ENCODE data around the gene CFAP100.

DNA sequence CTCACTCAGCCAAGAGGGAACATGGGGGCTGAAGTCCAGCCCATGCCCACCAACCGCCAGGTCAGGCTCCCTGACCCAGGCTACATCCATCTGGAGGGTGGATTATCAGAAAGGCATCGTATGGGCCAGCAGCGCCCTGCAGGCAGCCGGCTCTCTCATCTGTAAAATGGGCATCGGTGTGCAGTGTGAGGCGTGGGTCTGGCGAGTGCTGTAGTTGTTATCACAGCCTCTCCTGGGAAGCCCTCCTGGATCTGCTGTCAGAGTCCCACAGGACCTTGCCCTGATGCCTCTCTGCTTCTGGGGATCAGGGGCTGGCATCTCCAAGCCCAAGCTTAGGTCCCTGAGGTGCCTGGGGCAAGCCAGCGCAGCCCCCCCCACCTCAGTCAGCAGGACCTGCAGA lies 27.4 kb downstream of the CFAP100 start:
- TF ChIP-seq, protein P1, sequence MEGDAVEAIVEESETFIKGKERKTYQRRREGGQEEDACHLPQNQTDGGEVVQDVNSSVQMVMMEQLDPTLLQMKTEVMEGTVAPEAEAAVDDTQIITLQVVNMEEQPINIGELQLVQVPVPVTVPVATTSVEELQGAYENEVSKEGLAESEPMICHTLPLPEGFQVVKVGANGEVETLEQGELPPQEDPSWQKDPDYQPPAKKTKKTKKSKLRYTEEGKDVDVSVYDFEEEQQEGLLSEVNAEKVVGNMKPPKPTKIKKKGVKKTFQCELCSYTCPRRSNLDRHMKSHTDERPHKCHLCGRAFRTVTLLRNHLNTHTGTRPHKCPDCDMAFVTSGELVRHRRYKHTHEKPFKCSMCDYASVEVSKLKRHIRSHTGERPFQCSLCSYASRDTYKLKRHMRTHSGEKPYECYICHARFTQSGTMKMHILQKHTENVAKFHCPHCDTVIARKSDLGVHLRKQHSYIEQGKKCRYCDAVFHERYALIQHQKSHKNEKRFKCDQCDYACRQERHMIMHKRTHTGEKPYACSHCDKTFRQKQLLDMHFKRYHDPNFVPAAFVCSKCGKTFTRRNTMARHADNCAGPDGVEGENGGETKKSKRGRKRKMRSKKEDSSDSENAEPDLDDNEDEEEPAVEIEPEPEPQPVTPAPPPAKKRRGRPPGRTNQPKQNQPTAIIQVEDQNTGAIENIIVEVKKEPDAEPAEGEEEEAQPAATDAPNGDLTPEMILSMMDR (IDR thresholded peaks at IDR 0.05) = no peak
- no peak for TF ChIP-seq POLR2A (IDR thresholded peaks at IDR 0.05)
